CD4-positive, alpha-beta T cell treated with Interleukin-4 for 1 hour (primary cell): ENCODE data around the gene CTIF.
A peak's percentile ranks its signal among the peaks of the same experiment; 100 is the strongest.

ENCODE experiments used
- DNase-seq, 2 donors: peaks; one replicate each; pipeline ENCODE4 v3.0.0-alpha.2; 2020 to 2022

The CTIF gene

DNA sequence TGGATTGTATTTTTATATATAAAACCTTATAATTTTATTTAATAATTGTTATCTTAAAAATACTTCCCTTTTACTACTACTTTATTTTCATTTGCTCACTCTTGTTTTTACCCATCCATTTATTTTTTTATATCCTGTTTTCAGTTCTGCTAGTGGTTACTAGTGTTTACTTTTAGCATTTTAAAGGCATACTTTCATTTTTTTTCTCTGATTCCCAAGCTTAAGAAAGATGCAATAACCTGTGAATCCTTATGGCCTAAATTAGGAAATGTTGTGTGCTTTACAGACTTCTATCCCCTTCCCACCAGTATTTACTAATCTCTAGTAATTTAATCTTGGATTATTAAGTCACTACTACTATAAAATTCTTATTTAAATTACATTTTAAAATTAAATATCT, 272.0 kb downstream of the CTIF start:
- no peak for DNase-seq

DNA sequence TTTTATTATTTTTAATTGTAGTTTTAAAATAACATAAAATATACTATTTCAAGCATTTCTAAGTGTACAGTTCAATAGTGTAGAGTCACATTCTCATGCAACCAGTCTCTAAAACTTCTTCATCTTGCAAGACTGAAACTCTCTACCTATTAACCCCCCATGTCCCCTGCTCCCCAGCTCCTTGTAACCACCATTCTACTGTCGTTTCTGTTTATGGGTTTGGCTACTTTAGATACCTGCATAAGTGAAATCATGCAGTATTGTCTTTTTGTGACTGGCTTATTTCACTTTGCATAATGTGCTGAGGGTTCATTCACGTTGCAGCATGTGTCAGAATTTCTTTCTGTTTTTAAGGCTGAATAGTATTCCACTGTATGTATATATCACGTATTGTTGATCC, 272.6 kb downstream of the CTIF start:
- DNase-seq = no peak

DNA sequence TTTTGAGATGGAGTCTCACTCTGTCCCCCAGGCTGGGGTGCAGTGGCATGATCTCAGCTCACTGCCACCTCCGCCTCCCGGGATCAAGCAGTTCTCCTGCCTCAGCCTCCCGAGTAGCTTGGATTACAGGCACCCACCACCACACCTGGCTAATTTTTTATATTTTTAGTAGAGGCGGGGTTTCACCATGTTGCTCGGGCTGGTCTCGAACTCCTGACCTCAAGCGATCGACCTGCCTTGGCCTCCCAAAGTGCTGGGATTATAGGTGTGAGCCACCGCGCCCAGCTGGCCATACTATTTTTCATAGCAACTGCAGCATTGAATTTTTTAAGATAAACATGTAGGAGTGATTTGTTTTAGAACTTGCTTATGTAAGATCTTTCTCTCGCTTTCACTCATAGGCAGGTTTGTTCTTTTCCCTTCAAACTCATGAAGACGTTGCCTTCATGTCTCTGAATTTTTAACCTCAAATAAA, 273.2 kb downstream of the CTIF start:
- peak in 1 of 2 donors; percentile 4 for DNase-seq

DNA sequence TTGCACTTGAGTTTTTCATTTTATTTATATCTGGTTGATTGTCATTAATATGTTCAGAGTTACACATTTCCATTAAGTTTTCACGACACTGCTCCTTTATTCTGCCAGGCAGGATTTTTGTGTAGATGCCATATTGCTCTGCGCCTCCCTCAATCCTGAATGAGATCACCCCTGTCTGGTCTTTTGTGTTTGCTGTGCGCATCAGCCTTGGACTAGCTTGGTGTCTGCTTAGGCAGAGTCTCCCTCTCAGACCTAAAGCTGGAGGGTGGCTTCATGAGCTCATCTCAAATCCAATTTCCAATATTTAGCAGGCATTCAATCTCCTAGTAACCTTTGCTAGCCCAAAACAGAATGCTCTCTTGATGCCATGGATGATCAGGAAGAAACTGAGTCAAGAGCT, 274.5 kb downstream of the CTIF start:
- peak in 1 of 2 donors; percentile 11 for DNase-seq

DNA sequence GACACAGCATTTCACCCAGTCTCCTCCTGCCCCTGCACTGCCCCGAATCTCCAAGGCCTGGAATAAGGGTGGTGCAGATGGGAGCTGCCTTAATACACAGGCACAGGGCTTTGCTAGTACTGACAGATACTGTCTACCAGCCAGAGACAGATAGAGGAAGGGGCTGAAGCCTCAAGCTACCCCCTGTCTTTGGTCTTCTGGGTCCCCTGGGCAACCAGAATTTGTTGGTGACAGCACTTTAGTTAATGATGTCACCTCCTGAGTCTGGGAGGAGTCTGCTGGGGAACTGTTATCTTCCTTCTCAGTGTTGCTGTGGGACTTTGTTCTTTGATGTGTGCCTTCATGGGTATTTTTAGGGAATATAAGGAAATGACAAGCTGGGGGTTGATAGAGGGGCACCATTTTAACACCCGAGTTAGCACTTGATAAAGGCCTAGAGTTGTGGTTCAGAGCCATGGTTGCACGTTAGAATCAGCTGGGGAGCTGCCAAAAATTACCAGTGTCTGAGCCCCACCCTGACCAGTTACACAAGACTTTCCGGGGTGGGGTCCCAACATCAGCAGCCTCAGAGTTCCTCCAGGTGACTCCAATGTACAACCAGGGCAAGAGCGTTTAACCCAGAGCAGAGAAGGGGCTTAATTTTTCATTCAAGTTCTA, 275.1 kb downstream of the CTIF start:
- peak; percentile 83 to 91 for DNase-seq

DNA sequence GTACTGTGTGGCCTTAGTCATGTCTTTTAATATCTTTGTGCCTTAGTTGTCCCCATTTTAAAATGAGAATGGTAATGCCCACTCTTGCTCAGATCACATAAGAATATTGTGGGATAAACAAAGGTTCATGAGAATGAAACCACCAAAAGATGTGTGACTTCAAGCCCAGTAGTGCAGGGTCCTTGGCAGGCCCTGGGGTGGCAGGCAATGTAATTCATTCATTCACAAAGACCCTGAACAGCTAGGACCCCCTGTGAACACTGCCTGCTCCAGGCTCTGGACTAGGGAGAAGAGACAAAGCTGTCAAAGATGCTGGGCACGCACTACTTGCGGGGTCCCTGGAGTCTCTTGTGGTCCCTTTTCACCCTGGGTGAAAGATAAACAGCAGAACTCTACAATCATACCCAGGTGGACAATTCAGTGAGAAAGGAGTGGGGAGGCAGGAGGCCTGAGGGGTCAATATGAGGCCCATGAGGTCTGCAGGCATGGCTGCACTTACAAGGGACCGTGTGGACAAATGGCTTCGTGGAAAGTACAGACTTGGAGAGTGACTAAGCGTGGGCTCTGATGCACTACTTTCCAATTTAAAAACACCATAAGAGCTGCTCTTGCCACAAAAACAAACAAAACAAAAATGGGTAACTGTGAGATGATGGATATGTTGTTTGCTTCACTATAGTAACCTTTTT, 275.8 kb downstream of the CTIF start:
- DNase-seq = peak; percentile 58 to 74

DNA sequence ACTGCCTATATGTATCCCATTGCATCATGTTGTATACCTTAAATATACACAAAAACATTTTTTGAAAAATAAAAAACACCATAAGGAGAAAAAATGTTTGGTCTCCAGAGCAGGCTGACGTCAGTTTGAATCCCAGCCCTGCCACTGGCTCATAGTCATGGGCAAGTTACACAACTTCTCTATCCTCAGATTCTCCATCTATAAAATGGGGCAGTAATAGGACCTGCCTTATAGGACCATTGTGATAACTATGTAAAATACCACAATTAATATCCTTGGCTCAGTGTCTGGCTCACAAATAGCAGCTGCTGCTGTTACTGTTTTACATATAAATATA, 276.3 kb downstream of the CTIF start:
- peak in 1 of 2 donors; percentile 33 for DNase-seq

DNA sequence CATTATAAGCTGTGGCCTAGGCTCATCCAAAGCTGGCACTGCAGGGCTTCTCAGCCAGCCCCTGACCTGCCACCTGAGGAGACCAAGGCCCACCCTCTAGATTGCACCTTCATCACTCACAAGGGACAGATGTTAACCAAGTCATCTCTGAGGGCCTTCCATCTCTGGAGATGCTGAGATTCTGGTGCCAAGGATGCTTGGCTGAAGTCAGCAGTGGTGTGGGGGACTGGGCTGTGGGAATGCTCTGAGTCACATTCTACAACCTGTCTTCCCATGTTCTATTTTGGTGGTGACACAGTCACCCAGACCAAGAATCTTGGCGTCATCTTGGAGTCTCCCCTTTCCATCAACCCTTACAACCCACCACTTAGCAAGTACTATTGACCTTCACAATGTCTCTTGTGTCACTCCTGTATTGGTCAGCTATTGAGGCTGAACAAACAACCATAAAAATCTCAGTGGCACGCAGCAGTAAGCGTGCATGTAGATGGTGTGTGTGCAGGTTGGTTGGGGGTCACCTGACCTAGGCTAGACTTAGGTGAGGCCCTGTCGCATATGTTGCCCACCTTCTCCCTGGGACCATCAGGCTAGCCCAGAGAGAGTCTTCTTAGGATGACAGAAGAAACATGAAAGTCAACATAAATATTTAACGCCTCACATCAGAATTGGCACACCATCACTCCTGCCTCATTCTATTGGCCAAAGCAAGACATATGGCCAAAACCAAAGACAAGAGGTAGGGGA, 276.9 kb downstream of the CTIF start:
- peak; percentile 13 to 32 for DNase-seq

DNA sequence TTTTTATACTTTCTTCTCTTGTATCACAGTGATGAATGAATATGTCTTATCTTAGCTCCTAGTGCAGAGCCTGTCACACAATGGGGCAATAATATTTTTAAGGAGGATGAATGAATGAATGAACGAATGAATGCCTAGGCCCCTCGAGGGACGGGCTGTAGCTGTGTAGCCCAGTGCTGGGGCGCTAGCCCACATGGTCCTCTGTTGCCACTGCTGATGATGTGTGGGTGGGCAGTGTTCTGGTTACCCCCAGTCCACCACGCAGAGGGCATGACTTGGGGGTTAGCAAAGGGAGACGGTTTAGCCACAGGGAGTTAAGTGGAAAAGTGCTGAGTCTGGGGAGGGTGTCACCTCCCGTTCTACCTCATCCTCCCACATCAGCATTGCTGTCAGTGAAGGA, 277.7 kb downstream of the CTIF start:
- DNase-seq = no peak

DNA sequence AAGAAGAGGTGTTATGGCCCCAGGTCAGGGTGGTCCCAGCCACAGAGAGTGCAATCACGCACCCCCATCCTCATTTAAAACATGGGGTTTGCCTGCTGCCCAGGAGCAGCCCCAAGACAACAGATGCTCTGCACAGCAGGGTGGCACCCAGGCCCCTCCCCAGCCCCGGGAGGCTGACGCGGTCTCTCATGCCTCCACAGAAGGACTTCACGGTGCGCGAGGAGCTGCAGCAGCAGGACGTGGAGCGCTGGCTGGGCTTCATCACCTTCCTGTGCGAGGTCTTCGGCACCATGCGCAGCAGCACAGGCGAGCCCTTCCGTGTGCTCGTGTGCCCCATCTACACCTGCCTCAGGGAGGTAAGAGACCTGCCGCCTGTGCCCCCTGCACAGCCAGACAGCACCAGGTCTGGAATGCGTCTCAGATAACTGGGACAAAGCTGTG, 278.2 kb downstream of the CTIF start:
- peak in 1 of 2 donors; percentile 4 for DNase-seq

DNA sequence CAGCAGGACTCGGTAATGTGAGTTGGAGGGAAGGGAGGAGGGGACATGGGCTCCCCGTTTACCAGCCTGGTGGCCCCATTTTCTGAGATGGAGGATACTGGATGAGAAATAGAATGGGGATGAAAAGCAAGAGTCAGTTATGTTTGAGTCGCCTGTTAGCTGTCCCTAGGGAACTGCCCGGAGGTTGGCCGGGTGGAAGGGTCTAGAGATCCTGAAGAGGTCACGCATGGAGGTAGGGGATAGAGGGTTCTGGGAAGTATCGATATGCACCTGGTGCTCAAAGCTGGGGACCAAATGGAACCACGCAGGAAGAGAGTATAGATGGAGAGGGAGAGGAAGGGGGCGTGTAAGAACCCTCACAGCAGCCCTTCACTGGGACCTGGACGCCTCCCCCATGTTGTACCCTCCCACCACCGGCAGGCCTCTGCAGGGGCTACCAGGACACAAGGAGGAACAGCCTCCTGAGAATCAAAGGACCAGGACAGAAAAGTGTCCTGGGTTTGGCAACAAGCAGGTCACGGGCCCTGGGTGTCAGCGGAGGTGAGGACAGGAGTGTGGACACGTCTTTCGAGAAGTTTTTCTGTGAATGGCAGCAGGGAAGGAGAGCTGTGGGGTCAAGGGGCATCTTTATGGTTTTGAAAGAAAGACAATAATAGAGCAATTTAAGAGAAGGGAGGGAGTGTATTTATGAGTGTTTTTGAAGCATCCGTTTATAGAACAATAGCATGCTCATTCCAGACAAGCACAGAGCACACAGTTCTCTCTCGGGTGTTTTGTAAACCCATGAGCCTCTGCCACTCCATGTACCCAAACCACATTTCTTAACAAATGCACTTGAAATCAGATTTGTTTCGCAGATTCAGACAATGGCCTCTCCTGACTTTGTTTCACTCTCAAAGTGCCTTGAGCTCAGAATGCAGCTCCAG, 279.8 kb downstream of the CTIF start:
- DNase-seq = peak in 1 of 2 donors; percentile 7

DNA sequence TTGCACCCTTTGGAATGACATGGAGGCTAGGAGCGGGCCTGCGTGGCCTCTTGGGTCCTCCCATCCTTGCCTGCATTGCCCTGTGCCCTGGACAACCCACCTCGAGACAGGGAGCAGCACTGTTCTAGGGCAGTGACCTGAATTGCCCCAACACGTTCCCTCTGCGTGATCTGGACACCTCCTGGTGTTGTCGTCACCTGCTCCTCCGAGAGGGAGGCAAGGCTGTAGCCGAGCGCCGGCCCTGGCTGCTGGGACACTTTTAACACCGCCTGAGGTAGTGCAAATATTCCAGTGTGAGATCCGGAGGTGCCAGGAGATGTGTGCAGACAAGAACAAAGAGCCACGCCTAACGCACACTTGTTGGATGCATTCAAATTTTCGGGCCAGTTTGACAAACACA, 280.4 kb downstream of the CTIF start:
- peak in 1 of 2 donors; percentile 4 for DNase-seq

DNA sequence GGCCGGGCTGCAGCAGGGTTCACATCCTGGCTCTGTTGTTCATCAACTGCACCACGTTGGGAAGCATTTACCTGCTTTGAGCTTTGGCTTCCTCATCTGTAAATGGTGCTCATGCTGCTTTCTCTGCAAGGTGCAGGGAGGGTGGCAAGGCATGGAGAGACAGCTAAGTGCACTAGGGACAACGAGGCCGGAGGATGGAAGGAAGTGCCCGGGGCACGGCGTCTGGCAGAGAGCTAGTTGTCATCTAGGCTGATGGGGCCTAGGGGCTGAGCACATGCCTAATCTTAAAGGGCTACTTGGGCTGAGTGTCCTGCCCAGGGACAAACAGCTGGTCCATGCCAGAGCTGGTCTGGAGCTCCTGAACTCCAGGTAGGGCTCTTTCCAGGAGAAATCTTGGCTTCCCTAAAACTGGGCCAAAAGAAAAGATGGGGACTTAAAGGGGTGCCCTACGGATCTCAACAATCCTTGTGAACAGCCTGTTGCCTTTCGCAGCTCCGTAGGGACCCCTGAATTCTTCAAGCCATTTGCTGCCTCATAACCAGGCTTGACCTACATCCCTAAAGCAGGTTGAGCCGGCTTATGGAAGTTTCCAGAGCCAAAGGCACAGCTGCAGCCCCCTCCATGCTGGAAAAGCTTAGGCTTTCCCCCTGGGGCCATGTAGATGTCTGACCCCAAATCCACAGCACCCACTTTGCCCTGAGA, 281.1 kb downstream of the CTIF start:
- DNase-seq = peak in 1 of 2 donors; percentile 5

DNA sequence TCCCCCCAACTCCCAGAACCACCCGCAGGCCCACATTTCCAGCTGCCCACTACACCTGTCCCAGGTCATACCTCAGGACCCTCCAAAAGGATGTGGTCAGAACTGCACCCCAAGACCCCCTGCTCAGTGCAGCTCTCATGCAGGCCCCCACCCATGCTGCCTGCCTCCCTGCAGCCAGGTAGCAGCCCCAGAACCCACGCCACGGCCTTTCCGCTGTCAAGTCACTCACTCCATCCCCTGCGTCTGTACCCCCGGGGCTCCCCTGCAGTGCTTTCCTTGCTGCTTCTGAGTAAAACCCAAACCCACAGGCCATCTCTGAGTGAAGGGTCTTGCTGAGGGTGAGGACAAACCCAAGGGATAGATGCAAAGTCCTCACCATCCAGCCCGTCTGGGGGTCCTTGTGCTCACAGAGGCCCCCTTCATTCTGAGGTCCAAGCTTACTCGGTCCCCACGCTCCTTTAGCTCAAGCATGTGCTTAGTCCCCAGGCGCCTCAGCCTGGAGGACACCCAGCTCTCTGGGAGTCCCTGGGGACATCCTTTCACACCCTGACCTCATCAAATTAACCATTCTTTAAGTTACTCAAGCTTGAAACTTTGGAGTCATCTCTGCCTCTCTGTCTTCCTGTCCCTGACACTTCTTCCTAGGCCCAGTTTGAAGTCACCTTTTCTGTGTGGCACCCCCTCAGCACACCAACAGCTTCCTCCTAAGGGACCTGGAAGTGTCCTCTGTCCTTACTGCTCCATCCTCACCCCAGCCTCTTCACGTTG, 281.8 kb downstream of the CTIF start:
- DNase-seq = peak in 1 of 2 donors; percentile 12

DNA sequence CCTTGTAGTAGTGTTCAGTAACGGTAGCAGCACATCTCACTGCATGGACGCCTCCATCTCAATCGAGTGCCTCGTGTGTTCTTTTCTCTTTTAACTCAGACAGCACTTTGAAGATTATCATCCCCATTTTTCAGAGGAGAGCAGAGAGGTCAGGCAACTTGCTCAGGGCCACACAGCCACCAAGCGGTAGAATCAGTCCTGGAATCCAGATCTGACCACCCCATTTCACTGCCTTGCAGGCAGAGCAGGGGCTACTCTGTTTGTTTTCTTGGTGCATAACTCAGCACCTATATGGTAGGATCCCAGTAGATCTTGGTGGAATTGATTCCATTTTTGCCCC, 282.4 kb downstream of the CTIF start:
- peak in 1 of 2 donors; percentile 7 for DNase-seq

DNA sequence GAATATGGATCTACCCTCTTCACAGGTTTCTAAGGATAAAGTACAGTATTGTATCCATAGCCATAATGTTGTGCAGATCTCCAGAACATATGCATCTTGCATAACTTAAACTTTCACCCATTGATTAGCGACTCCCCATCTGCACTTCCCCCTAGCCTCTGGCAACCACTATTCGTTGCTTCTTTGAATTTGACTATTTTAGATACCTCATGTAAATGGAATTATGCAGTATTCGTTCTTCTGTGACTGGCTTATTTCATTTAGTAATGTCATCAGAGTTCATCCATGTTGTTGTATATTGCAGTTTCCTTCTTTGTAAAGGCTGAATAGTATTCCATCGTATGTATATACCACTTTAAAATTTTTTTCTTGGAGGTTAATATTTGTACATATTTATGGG, 283.0 kb downstream of the CTIF start:
- no peak for DNase-seq

DNA sequence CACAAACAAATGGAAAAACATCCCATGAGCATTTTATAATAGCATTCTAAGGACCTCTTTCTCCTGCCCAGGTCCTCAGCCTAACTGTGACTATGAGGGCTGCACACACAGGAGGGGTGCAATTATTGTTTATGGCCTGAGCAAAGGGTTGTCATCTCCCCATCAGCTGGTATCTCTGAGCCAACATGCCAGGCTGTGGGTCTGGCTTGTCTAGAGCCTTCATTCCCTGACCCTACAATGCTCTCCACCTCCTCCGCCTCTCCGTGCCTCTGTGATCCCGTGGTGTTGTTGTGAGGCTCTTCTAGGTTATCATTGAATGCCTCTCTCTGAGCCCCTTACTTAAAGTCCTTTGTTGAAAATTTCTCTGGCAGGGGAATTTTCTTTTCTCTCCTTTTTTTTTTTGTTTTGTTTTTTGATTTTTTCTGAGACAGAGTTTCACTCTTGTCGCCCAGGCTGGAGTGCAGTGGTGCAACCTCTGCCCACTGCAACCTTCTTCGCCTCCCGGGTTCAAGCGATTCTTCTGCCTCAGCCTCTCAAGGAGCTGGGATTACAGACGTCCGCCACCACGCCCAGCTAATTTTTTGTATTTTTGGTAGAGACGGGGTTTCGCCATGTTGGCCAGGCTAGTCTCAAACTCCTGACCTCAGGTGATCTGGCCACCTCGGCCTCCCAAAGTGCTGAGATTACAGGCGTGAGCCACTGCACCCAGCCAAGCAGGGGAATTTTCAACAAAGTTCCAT, 285.6 kb downstream of the CTIF start:
- no peak for DNase-seq

DNA sequence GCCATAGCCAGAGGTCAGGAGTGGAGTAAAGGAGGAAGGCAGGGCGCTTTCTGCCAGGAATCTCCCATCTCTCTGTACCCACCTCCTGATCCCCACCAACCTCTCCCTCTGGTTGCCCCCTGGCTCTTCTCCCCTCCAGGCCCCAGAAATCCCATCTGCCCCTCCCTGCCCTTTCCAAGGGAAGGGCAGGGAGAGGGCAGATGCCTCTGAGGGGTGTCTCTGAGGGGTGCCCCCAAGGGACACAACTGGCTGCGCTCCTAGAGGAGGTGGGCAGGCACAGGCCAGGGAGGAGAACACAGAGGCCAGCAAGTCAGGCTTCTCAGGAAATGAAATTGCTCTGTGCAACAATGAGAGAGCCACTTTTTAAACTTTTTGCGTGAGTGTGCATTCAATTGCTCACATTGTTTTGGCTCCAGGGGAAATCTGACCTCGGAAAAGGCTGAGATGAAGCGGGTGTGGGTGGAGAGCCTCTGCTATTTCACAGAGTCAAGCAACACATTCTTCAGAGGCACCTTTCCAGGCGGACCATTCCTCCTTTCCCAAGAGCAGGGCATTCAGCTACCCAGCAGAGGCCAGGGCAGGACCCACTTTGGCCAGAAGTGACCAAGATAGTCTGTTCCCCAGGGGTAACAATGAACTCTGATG, 286.4 kb downstream of the CTIF start:
- peak in 1 of 2 donors; percentile 5 for DNase-seq

DNA sequence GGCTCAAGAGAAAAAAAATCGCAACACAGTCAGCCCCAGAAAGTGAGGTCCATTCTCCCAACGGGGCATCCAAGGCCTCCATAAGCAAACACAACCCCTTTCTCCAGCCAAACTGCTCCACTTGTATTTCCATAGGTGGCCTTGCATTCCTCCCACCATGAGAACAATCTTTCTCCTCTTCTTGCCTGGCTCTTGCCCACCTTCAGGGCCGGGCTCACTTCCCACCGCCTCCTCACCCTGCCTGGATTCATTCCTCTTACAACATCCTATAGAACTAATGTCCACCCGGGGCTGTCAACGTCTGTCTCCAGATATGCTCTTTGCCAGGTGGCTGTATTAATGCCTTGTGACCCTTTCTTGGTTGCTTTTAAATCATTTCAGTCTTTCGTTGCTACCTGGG, 287.4 kb downstream of the CTIF start:
- peak in 1 of 2 donors; percentile 5 for DNase-seq

DNA sequence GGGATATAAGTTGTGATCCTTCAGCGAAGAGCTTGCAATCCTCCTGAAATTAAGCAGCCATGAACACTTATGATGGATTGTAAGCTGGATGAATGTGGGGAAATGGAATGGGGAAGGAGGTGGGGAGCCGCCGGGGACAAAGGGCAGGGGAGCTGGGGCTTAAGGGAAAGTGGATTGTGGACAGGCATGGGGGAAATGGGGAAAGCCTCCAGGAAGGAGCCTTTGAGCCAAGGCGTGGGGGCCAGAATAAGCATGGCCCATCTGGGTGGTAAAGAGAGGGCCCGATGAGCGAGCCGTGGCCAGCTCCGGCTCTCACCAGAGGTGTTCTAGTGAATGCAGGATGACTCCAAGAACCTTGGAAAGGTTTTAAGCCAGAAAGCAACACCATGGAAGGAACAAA, 288.0 kb downstream of the CTIF start:
- DNase-seq = no peak
